Smooth muscle cell (in vitro differentiated cells): ENCODE data around the gene ZGPAT. TPM values are rescaled to one million over a fixed set of nuclear protein-coding genes. Genes with fewer than 3 reads are reported as not detected.

ENCODE experiments used
- DNase-seq: peaks from one replicate; lab custom pipeline; 2025; ENCODE audit not compliant: unreplicated experiment; lab: John Stamatoyannopoulos, UW
- H2AFZ ChIP-seq: fragments of 200-600 bp; sonication (generic); 2 replicates; pipeline ENCODE4 v1.6.0; 2016; ENCODE audit warnings: antibody characterized with exemption, low read depth, mild to moderate bottlenecking
- H3F3A ChIP-seq: fragments of 200-600 bp; sonication (generic); 2 replicates; pipeline ENCODE4 v1.6.0; 2017; ENCODE audit warnings: antibody characterized with exemption, low read depth
- H3K27ac ChIP-seq: fragments of 200-600 bp; sonication (generic); 2 replicates; pipeline ENCODE4 v1.5.1; 2016; ENCODE audit warnings: low read depth, mild to moderate bottlenecking
- H3K27me3 ChIP-seq: fragments of 200-600 bp; sonication (generic); 2 replicates; pipeline ENCODE4 v1.6.1; 2016; ENCODE audit warnings: low read depth, mild to moderate bottlenecking
- H3K36me3 ChIP-seq: fragments of 200-600 bp; sonication (generic); 2 replicates; pipeline ENCODE4 v1.5.1; 2016; ENCODE audit warnings: low read depth
- H3K4me1 ChIP-seq: fragments of 200-600 bp; sonication (generic); 2 replicates; pipeline ENCODE4 v1.5.1; 2016; ENCODE audit warnings: low read depth
- H3K4me2 ChIP-seq: fragments of 200-600 bp; sonication (generic); 2 replicates; pipeline ENCODE4 v1.6.0; 2016; ENCODE audit warnings: mild to moderate bottlenecking
- H3K4me3 ChIP-seq: fragments of 200-600 bp; sonication (generic); 2 replicates; pipeline ENCODE4 v1.5.1; 2016; ENCODE audit warnings: mild to moderate bottlenecking
- H3K79me2 ChIP-seq: fragments of 200-600 bp; sonication (generic); 2 replicates; pipeline ENCODE4 v1.6.0; 2016; ENCODE audit warnings: low read depth, mild to moderate bottlenecking
- H3K9ac ChIP-seq: fragments of 200-600 bp; sonication (generic); 2 replicates; pipeline ENCODE4 v1.6.0; 2016; ENCODE audit warnings: low read depth
- H3K9me3 ChIP-seq: fragments of 200-600 bp; sonication (generic); replicated peaks from 2 replicates; pipeline ENCODE4 v1.5.1; 2016; ENCODE audit warnings: low read depth
- H4K20me1 ChIP-seq: fragments of 200-600 bp; sonication (generic); 2 replicates; pipeline ENCODE4 v1.6.0; 2016; ENCODE audit warnings: low read depth
- WGBS: methylation state at CpG from one replicate; pipeline ENCODE4 v1.1.7; 2016; ENCODE audit warnings: low lambda C conversion rate; 5-methylcytosine and 5-hydroxymethylcytosine counted together
- polyA plus RNA-seq: library from polyadenylated mRNA; unstranded; fragments of >200 nt; fragmentation: Nextera tagmentation; extraction: Ambion mirVana; gene quantifications from 2 replicates; pipeline ENCODE4 v1.2.1, GENCODE V29; 2016
- total RNA-seq: library from RNA; depleted of rRNA; stranded (reverse); fragments of >200 nt; gene quantifications from 2 replicates; pipeline ENCODE4 v1.2.3, GENCODE V29; 2014
- TF ChIP-seq, protein P1 (sequence below): fragments of 200-600 bp; sonication (generic); IDR thresholded peaks from 2 replicates; pipeline ENCODE4 v1.5.1; 2017; ENCODE audit warnings: borderline replicate concordance, mild to moderate bottlenecking, antibody characterized with exemption; ENCODE audit not compliant: insufficient read depth, poor library complexity, severe bottlenecking

The ZGPAT gene
- total and polyA plus RNA-seq, 2 experiments from 2014 or later: 13.8 to 32.3 TPM

- no peaks in the 10 kb centered on the region for H3K27me3 ChIP-seq
- no peaks in the 10 kb centered on the region for H3F3A ChIP-seq
- no peak for DNase-seq
- no peak overlapping the region for H3K27ac ChIP-seq
- H2AFZ ChIP-seq: no peak overlapping the region
- no peaks in the 10 kb centered on the region for H3K9me3 ChIP-seq
- H3K9ac ChIP-seq: no peak overlapping the region
- TF ChIP-seq, protein P1, sequence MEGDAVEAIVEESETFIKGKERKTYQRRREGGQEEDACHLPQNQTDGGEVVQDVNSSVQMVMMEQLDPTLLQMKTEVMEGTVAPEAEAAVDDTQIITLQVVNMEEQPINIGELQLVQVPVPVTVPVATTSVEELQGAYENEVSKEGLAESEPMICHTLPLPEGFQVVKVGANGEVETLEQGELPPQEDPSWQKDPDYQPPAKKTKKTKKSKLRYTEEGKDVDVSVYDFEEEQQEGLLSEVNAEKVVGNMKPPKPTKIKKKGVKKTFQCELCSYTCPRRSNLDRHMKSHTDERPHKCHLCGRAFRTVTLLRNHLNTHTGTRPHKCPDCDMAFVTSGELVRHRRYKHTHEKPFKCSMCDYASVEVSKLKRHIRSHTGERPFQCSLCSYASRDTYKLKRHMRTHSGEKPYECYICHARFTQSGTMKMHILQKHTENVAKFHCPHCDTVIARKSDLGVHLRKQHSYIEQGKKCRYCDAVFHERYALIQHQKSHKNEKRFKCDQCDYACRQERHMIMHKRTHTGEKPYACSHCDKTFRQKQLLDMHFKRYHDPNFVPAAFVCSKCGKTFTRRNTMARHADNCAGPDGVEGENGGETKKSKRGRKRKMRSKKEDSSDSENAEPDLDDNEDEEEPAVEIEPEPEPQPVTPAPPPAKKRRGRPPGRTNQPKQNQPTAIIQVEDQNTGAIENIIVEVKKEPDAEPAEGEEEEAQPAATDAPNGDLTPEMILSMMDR: no peak
- no peaks in the 10 kb centered on the region for H3K4me1 ChIP-seq
- peaks cover 13% of the 10 kb centered on the region for H4K20me1 ChIP-seq
- 92% methylated on average over 9 of the region's 9 CpGs for WGBS
- no peak overlapping the region for H3K4me3 ChIP-seq
- no peaks in the 10 kb centered on the region for H3K79me2 ChIP-seq
- no peaks in the 10 kb centered on the region for H3K36me3 ChIP-seq
- no peak overlapping the region for H3K4me2 ChIP-seq
These were observed 71.0 kb downstream of the ZGPAT start for GRCh38 chr20:63778857-63779256.

DNA sequence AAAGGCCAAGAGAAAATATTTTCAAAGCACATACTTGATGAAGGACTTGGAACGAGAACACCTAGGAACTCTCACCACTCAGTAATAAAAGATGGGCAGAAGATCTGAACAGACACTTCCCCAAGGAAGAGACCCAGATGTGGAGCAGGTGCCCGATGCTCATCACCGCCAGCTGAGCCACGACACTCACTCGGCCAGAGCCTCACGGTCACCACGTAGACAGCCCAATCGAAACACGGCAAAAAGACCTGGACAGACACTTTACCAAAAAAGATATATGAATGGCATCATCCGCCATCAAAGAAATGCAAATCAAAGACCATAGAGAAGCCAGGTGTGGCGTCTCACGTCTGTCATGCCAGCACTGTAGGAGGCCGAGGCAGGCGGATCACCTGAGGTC lies 73.3 kb downstream of the ZGPAT start:
- H3K9me3 ChIP-seq: no peaks in the 10 kb centered on the region
- no peak for DNase-seq
- 96% methylated on average over 14 of the region's 14 CpGs for WGBS
- no peaks in the 10 kb centered on the region for H3K27me3 ChIP-seq
- no peak overlapping the region for H2AFZ ChIP-seq
- no peak overlapping the region for H3K4me2 ChIP-seq
- no peaks in the 10 kb centered on the region for H3K36me3 ChIP-seq
- H4K20me1 ChIP-seq: peaks cover 9% of the 10 kb centered on the region
- no peak overlapping the region for H3K4me3 ChIP-seq
- H3K79me2 ChIP-seq: no peaks in the 10 kb centered on the region
- no peak overlapping the region for H3K9ac ChIP-seq
- TF ChIP-seq, protein P1: no peak
- no peak overlapping the region for H3K27ac ChIP-seq
- H3K4me1 ChIP-seq: no peaks in the 10 kb centered on the region
- no peaks in the 10 kb centered on the region for H3F3A ChIP-seq

- Histone ChIP-seq H3K4me1 (no peaks in the 10 kb centered on the region), H4K20me1 (peaks cover 9% of the 10 kb centered on the region), H3F3A (no peaks in the 10 kb centered on the region), H3K4me2 (no peak overlapping the region), H3K27ac (no peak overlapping the region), H3K4me3 (no peak overlapping the region), H3K27me3 (no peaks in the 10 kb centered on the region), H3K9ac (no peak overlapping the region), H3K79me2 (no peaks in the 10 kb centered on the region), H2AFZ (no peak overlapping the region), H3K36me3 (no peaks in the 10 kb centered on the region), H3K9me3 (no peaks in the 10 kb centered on the region)
- no peak for DNase-seq
- 86% methylated on average over 13 of the region's 18 CpGs for WGBS
- TF ChIP-seq, protein P1: no peak
These were observed 74.2 kb downstream of the ZGPAT start for GRCh38 chr20:63782051-63782471.

GRCh38 chr20:63782521-63782971 lies 74.7 kb downstream of the ZGPAT start:
- H3K4me1 ChIP-seq: no peaks in the 10 kb centered on the region
- H3K4me2 ChIP-seq: no peak overlapping the region
- H4K20me1 ChIP-seq: peaks cover 7% of the 10 kb centered on the region
- TF ChIP-seq, protein P1: no peak
- H3K27me3 ChIP-seq: no peaks in the 10 kb centered on the region
- H3K9me3 ChIP-seq: no peaks in the 10 kb centered on the region
- no peak overlapping the region for H3K4me3 ChIP-seq
- no peak for DNase-seq
- no peak overlapping the region for H3K27ac ChIP-seq
- H3K79me2 ChIP-seq: no peaks in the 10 kb centered on the region
- no peak overlapping the region for H2AFZ ChIP-seq
- H3K36me3 ChIP-seq: no peaks in the 10 kb centered on the region
- WGBS: 96% methylated on average over 12 of the region's 12 CpGs
- no peak overlapping the region for H3K9ac ChIP-seq
- no peaks in the 10 kb centered on the region for H3F3A ChIP-seq
